Breast epithelium (tissue), 4 donors: Measurements from ENCODE around the gene DPYSL3. TPM values are rescaled to one million over a fixed set of nuclear protein-coding genes. Genes with fewer than 3 reads are reported as not detected.

Experiments used
- DNase-seq, 2 donors: peaks; one replicate each; pipeline ENCODE4 v3.0.0-alpha.2; 2019; ENCODE audit warnings: low spot score in 2 of 2
- H3K27ac ChIP-seq, 2 donors: fragments of 200-600 bp; sonication (generic) in 1 of 2; one replicate each; pipeline ENCODE4 v1.5.1; 2016 to 2019; ENCODE audit warnings: mild to moderate bottlenecking in 1 of 2
- H3K27me3 ChIP-seq, 2 donors: fragments of 200-600 bp; sonication (generic) in 1 of 2; one replicate each; pipeline versions ENCODE4 v1.5.1 to v1.6.0; 2017 to 2019; ENCODE audit warnings: control low read depth in 1 of 2, mild to moderate bottlenecking in 1 of 2
- H3K36me3 ChIP-seq: fragments of 200-600 bp; one replicate; pipeline ENCODE4 v1.5.1; 2019
- H3K4me1 ChIP-seq, 2 donors: fragments of 200-600 bp; sonication (generic); one replicate each; pipeline ENCODE4 v1.5.1; 2016 to 2019; ENCODE audit warnings: control low read depth in 1 of 2
- H3K4me3 ChIP-seq, 3 donors: fragments of 200-600 bp; sonication (generic); 1 replicate in 2 of 3; 2 replicates in 1 of 3; pipeline ENCODE4 v1.5.1; 2016 to 2019; ENCODE audit warnings: mild to moderate bottlenecking in 3 of 3, moderate library complexity in 2 of 3
- H3K9me3 ChIP-seq, 2 donors: fragments of 200-600 bp; sonication (generic) in 1 of 2; one replicate each; pipeline ENCODE4 v1.5.1; 2016 to 2019; ENCODE audit warnings: control low read depth in 1 of 2
- CTCF ChIP-seq, 3 donors: fragments of 450-650 bp; IDR thresholded peaks; one replicate each; pipeline ENCODE4 v1.5.1; 2016 to 2017; ENCODE audit warnings: antibody characterized with exemption in 3 of 3, mild to moderate bottlenecking in 3 of 3, moderate library complexity in 3 of 3
- POLR2A ChIP-seq: fragments of 450-650 bp; IDR thresholded peaks from one replicate; pipeline ENCODE4 v1.6.1; 2016; ENCODE audit warnings: antibody characterized with exemption, mild to moderate bottlenecking, moderate library complexity
- POLR2AphosphoS5 ChIP-seq, 3 donors: sonication (generic); formaldehyde crosslinking; IDR thresholded peaks; one replicate each; pipeline ENCODE4 v1.6.1; 2017; ENCODE audit warnings: antibody characterized with exemption in 3 of 3
- intact Hi-C: fragments of 100-400 bp; cut with DNase I; formaldehyde crosslinking; loops from one replicate; pipeline ENCODE4 v1.15.1; 2023; ENCODE audit warnings: low total_unique reads
- total RNA-seq, 3 donors: library from RNA; depleted of rRNA; stranded (reverse); fragments of >200 nt; gene quantifications; one replicate each; pipeline ENCODE4 v1.1.0, GENCODE V29; 2016

DPYSL3 gene
- total RNA-seq, 3 donors from 2014 or later = 34.4 to 73.1 (median 34.7) TPM

- TF ChIP-seq POLR2AphosphoS5 (IDR thresholded peaks at IDR 0.05) (no peak), CTCF (IDR thresholded peaks at IDR 0.05) (no peak), POLR2A (no peak)
- H3K4me1 ChIP-seq = no peaks in the 10 kb centered on the region
- H3K9me3 ChIP-seq = no peaks in the 10 kb centered on the region
- no peaks in the 10 kb centered on the region for H3K27me3 ChIP-seq
- no peaks in the 10 kb centered on the region for H3K36me3 ChIP-seq
- H3K4me3 ChIP-seq = no peak overlapping the region
- no peak overlapping the region for H3K27ac ChIP-seq
- no peak for DNase-seq
- intact Hi-C loops = no loop called here
Observed at GRCh38 chr5:147517383-147517782, 7.5 kb upstream of the DPYSL3 start.

GRCh38 chr5:147515269-147515668 is 5.4 kb upstream of the DPYSL3 start:
- Histone ChIP-seq H3K9me3 (no peaks in the 10 kb centered on the region), H3K36me3 (no peaks in the 10 kb centered on the region), H3K4me1 (no peaks in the 10 kb centered on the region), H3K27ac (no peak overlapping the region), H3K4me3 (no peak overlapping the region), H3K27me3 (no peaks in the 10 kb centered on the region)
- intact Hi-C loops = no loop called here
- TF ChIP-seq CTCF (IDR thresholded peaks at IDR 0.05) = no peak
- TF ChIP-seq POLR2A = no peak
- TF ChIP-seq POLR2AphosphoS5 (IDR thresholded peaks at IDR 0.05) = no peak
- no peak for DNase-seq

- H3K4me1 ChIP-seq = no peaks in the 10 kb centered on the region
- peaks cover 0 to 3% of the 10 kb centered on the region in 2 donors for H3K27me3 ChIP-seq
- TF ChIP-seq CTCF (IDR thresholded peaks at IDR 0.05) = no peak
- TF ChIP-seq POLR2A = no peak
- TF ChIP-seq POLR2AphosphoS5 (IDR thresholded peaks at IDR 0.05) = no peak
- DNase-seq = no peak
- intact Hi-C loops = no loop called here
- H3K9me3 ChIP-seq = no peaks in the 10 kb centered on the region
- no peak overlapping the region for H3K27ac ChIP-seq
- no peak overlapping the region for H3K4me3 ChIP-seq
- no peaks in the 10 kb centered on the region for H3K36me3 ChIP-seq
Observed at GRCh38 chr5:147512659-147513379, 3.0 kb upstream of the DPYSL3 start.

GRCh38 chr5:147510885-147511284 is 1.0 kb upstream of the DPYSL3 start:
- H3K27ac ChIP-seq = no peak overlapping the region
- H3K36me3 ChIP-seq = no peaks in the 10 kb centered on the region
- intact Hi-C loops = no loop called here
- no peaks in the 10 kb centered on the region for H3K4me1 ChIP-seq
- H3K9me3 ChIP-seq = no peaks in the 10 kb centered on the region
- no peak overlapping the region for H3K4me3 ChIP-seq
- peaks cover 0 to 3% of the 10 kb centered on the region in 2 donors for H3K27me3 ChIP-seq
- TF ChIP-seq CTCF (IDR thresholded peaks at IDR 0.05) = no peak
- no peak for TF ChIP-seq POLR2AphosphoS5 (IDR thresholded peaks at IDR 0.05)
- no peak for TF ChIP-seq POLR2A
- no peak for DNase-seq

- DNase-seq = peak in 1 of 2 donors; percentile 53
Observed at GRCh38 chr5:147509041-147509709, 693 bp downstream of the DPYSL3 start.

More at GRCh38 chr5:147509041-147509709, 693 bp downstream of the DPYSL3 start:
- TF ChIP-seq POLR2AphosphoS5 (IDR thresholded peaks at IDR 0.05) (no peak), CTCF (IDR thresholded peaks at IDR 0.05) (no peak), POLR2A (no peak)
- Histone ChIP-seq H3K4me1 (no peaks in the 10 kb centered on the region), H3K27ac (peak overlapping the region; percentile 72 to 95), H3K36me3 (no peaks in the 10 kb centered on the region), H3K9me3 (no peaks in the 10 kb centered on the region), H3K27me3 (peaks cover 0 to 3% of the 10 kb centered on the region in 2 donors), H3K4me3 (peak overlapping the region; percentile 69 to 85 (median 72))
- intact Hi-C loops = no loop called here
